ENCODE data around the gene PRTN3.

- TF ChIP-seq PATZ1 (CRISPR knock-in tag; IDR thresholded peaks at IDR 0.05; ENCODE audit: borderline replicate concordance) (no peak), TCF4 (CRISPR knock-in tag; IDR thresholded peaks at IDR 0.05; ENCODE audit: borderline replicate concordance) (no peak), RARB (CRISPR knock-in tag; IDR thresholded peaks at IDR 0.05) (no peak), OSR1 (CRISPR knock-in tag; IDR thresholded peaks at IDR 0.05) (no peak), CSDC2 (CRISPR knock-in tag; IDR thresholded peaks at IDR 0.05) (no peak), ZNF70 (CRISPR knock-in tag; IDR thresholded peaks at IDR 0.05) (no peak), SNAI2 (CRISPR knock-in tag; IDR thresholded peaks at IDR 0.05) (no peak), CREB5 (CRISPR knock-in tag; IDR thresholded peaks at IDR 0.05; ENCODE audit: low read depth) (no peak)
Observed at GRCh38 chr19:882871-883497, 42.2 kb downstream of the PRTN3 start.
